H1 (cell line): ENCODE results near the gene LIN54. TPM values are rescaled to one million over a fixed set of nuclear protein-coding genes. Genes with fewer than 3 reads are reported as not detected.
A peak's percentile ranks its signal among the peaks of the same experiment; 100 is the strongest.

Source experiments
- CTCF ChIA-PET: fragments of 300-600 bp; sonication (Branson Sonifier 250); formaldehyde crosslinking; loops from one replicate; lab custom pipeline; 2021; ENCODE audit not compliant: partially characterized antibody; lab: Charles Lee
- POLR2A ChIA-PET: fragments of 300-600 bp; sonication (Branson Sonifier 250); formaldehyde crosslinking; loops from one replicate; lab custom pipeline; 2021; ENCODE audit warnings: inconsistent platforms; ENCODE audit not compliant: partially characterized antibody; lab: Charles Lee
- DNase-seq, 2 experiments: peaks; one replicate each; pipeline versions ENCODE4 v3.0.0 to v3.0.0-alpha.2; 2010 to 2022; ENCODE audit warnings: low spot score in 2 of 2, low read depth in 1 of 2, mixed read lengths in 1 of 2
- FAIRE-seq: peaks from 2 replicates; lab custom pipeline; 2011; peaks lifted over from hg19 to GRCh38; lab: Jason Lieb, UNC
- H2AFZ ChIP-seq: 2 replicates; pipeline ENCODE4 v1.8.1; 2012; ENCODE audit warnings: low read length, inconsistent platforms
- H2AK5ac ChIP-seq: 2 replicates; pipeline ENCODE4 v1.6.1; 2013; ENCODE audit warnings: low read depth, low read length
- H2BK120ac ChIP-seq: replicated peaks from 2 replicates; pipeline ENCODE3; 2013; ENCODE audit warnings: low read depth, low read length, inconsistent platforms
- H2BK12ac ChIP-seq: 2 replicates; pipeline ENCODE4 v1.6.1; 2013; ENCODE audit warnings: low read depth, low read length
- H2BK15ac ChIP-seq: 2 replicates; pipeline ENCODE4 v1.6.1; 2013; ENCODE audit warnings: low read length
- H2BK20ac ChIP-seq: 2 replicates; pipeline ENCODE4 v1.6.1; 2013; ENCODE audit warnings: low read length
- H2BK5ac ChIP-seq: 2 replicates; pipeline ENCODE4 v1.6.1; 2013; ENCODE audit warnings: low read depth, low read length
- H3K14ac ChIP-seq: 2 replicates; pipeline ENCODE4 v1.6.1; 2013; ENCODE audit warnings: inconsistent platforms; ENCODE audit not compliant: insufficient read length
- H3K18ac ChIP-seq: 2 replicates; pipeline ENCODE4 v1.6.1; 2013; ENCODE audit warnings: low read length; ENCODE audit errors: extremely low read depth
- H3K23ac ChIP-seq: 2 replicates; pipeline ENCODE4 v1.6.1; 2013; ENCODE audit warnings: inconsistent platforms; ENCODE audit not compliant: insufficient read length
- H3K23me2 ChIP-seq: 2 replicates; pipeline ENCODE4 v1.6.1; 2013; ENCODE audit warnings: low read depth, low read length
- H3K27ac ChIP-seq: 2 replicates; pipeline ENCODE4 v1.6.1; 2011; ENCODE audit warnings: low read depth, low read length, inconsistent platforms
- H3K27me3 ChIP-seq, 4 experiments: replicated peaks in 1 of 4; 1 replicate in 1 of 4; 2 replicates in 3 of 4; pipeline versions ENCODE4 v1.6.1 to v1.8.1; 2011 to 2013; ENCODE audit warnings: low read length in 3 of 4, mild to moderate bottlenecking in 3 of 4, inconsistent platforms in 2 of 4, mixed read lengths in 2 of 4, moderate library complexity in 1 of 4; ENCODE audit not compliant: control insufficient read depth in 3 of 4, insufficient read depth in 3 of 4; ENCODE audit errors: extremely low read depth in 1 of 4
- H3K36me3 ChIP-seq, 4 experiments: 2 replicates each; pipeline versions ENCODE4 v1.6.1 to v1.8.1; 2011 to 2013; ENCODE audit warnings: mild to moderate bottlenecking in 4 of 4, low read length in 3 of 4, moderate library complexity in 2 of 4, control low read depth in 1 of 4, inconsistent platforms in 1 of 4; ENCODE audit not compliant: insufficient read depth in 4 of 4, control insufficient read depth in 2 of 4
- H3K4ac ChIP-seq: replicated peaks from 2 replicates; pipeline ENCODE3; 2013; ENCODE audit warnings: low read length, low read depth, mixed read lengths, inconsistent platforms; ENCODE audit not compliant: insufficient read length
- H3K4me1 ChIP-seq, 4 experiments: replicated peaks in 1 of 4; 1 replicate in 1 of 4; 2 replicates in 3 of 4; pipeline versions ENCODE4 v1.6.1 to v1.8.1; 2011 to 2013; ENCODE audit warnings: low read length in 3 of 4, inconsistent platforms in 2 of 4, mixed read lengths in 1 of 4; ENCODE audit not compliant: insufficient read depth in 4 of 4, control insufficient read depth in 3 of 4
- H3K4me2 ChIP-seq, 2 experiments: 2 replicates each; pipeline versions ENCODE4 v1.6.1 to v1.8.1; 2011 to 2013; ENCODE audit warnings: low read depth in 2 of 2, low read length in 2 of 2, control low read depth in 1 of 2, inconsistent platforms in 1 of 2, mild to moderate bottlenecking in 1 of 2; ENCODE audit not compliant: insufficient read depth in 1 of 2
- H3K4me3 ChIP-seq, 4 experiments: fragments of 200-600, 300-600 bp in 1 of 4; sonication (generic), shearing (Covaris generic), sonication (Bioruptor Twin) in 1 of 4; 2 replicates each; pipeline versions ENCODE4 v1.5.1 to v1.8.1; 2011 to 2016; ENCODE audit warnings: low read length in 4 of 4, low read depth in 3 of 4, control low read depth in 2 of 4, inconsistent platforms in 2 of 4, mild to moderate bottlenecking in 2 of 4, mixed read lengths in 1 of 4, moderate library complexity in 1 of 4; ENCODE audit not compliant: insufficient read depth in 2 of 4; ENCODE audit errors: extremely low read depth in 1 of 4
- H3K56ac ChIP-seq: replicated peaks from 2 replicates; pipeline ENCODE3; 2013; ENCODE audit warnings: low read depth, mild to moderate bottlenecking, mixed read lengths, low read length, inconsistent platforms; ENCODE audit not compliant: insufficient read length
- H3K79me1 ChIP-seq: 2 replicates; pipeline ENCODE4 v1.6.1; 2013; ENCODE audit warnings: low read depth, low read length, control low read depth
- H3K79me2 ChIP-seq, 2 experiments: 2 replicates each; pipeline versions ENCODE4 v1.6.1 to v1.8.1; 2012 to 2013; ENCODE audit warnings: low read length in 2 of 2, mild to moderate bottlenecking in 2 of 2, inconsistent platforms in 1 of 2; ENCODE audit not compliant: insufficient read depth in 2 of 2, control insufficient read depth in 1 of 2
- H3K9ac ChIP-seq, 4 experiments: replicated peaks in 1 of 4; 1 replicate in 1 of 4; 2 replicates in 3 of 4; pipeline versions ENCODE4 v1.6.1 to v1.8.1; 2011 to 2013; ENCODE audit warnings: low read depth in 3 of 4, low read length in 3 of 4, control low read depth in 2 of 4, mild to moderate bottlenecking in 2 of 4, moderate library complexity in 2 of 4, inconsistent platforms in 1 of 4; ENCODE audit errors: extremely low read depth in 1 of 4
- H3K9me3 ChIP-seq, 2 experiments: 2 replicates each; pipeline versions ENCODE4 v1.6.1 to v1.8.1; 2012 to 2013; ENCODE audit warnings: mild to moderate bottlenecking in 2 of 2, moderate library complexity in 2 of 2, control low read depth in 1 of 2, inconsistent platforms in 1 of 2, low read depth in 1 of 2, low read length in 1 of 2, mixed read lengths in 1 of 2; ENCODE audit not compliant: insufficient read depth in 2 of 2
- H4K20me1 ChIP-seq, 2 experiments: replicated peaks in 1 of 2; 2 replicates each; pipeline versions ENCODE3 to v1.8.1; 2011 to 2013; ENCODE audit warnings: inconsistent platforms in 2 of 2, low read length in 2 of 2, mild to moderate bottlenecking in 1 of 2; ENCODE audit not compliant: insufficient read depth in 2 of 2, control insufficient read depth in 1 of 2
- H4K5ac ChIP-seq: 2 replicates; pipeline ENCODE4 v1.6.1; 2013; ENCODE audit warnings: low read length, low read depth, mixed read lengths, inconsistent platforms; ENCODE audit not compliant: insufficient read length
- H4K8ac ChIP-seq: 2 replicates; pipeline ENCODE4 v1.8.0; 2013; ENCODE audit warnings: mild to moderate bottlenecking, moderate library complexity, low read length, inconsistent platforms; ENCODE audit not compliant: insufficient read depth; ENCODE audit errors: extremely low read depth
- H4K91ac ChIP-seq: replicated peaks from 2 replicates; pipeline ENCODE3; 2013; ENCODE audit warnings: low read length, mixed read lengths, inconsistent platforms; ENCODE audit not compliant: insufficient read length
- CTCF ChIP-seq, 3 experiments: IDR thresholded peaks; 1 replicate in 2 of 3; 2 replicates in 1 of 3; pipeline versions ENCODE4 v1.5.1 to v1.6.1; 2011; ENCODE audit warnings: low read length in 3 of 3, mild to moderate bottlenecking in 3 of 3, inconsistent platforms in 2 of 3, low read depth in 1 of 3, moderate library complexity in 1 of 3; ENCODE audit not compliant: insufficient read depth in 1 of 3; ENCODE audit errors: control extremely low read depth in 1 of 3
- FOSL1 ChIP-seq: IDR thresholded peaks from 2 replicates; pipeline ENCODE4 v1.6.1; 2011; ENCODE audit warnings: mild to moderate bottlenecking, low read depth, low read length, moderate library complexity; ENCODE audit not compliant: insufficient read depth
- KDM5A ChIP-seq: fragments of 200-600 bp; IDR thresholded peaks from 2 replicates; pipeline ENCODE4 v1.7.1; 2012; ENCODE audit warnings: mild to moderate bottlenecking, low read length, inconsistent platforms, mixed read lengths
- RAD21 ChIP-seq, 2 experiments: IDR thresholded peaks in 1 of 2; conservative IDR thresholded peaks in 1 of 2; 2 replicates each; pipeline ENCODE4 v1.6.1; 2011; ENCODE audit warnings: low read depth in 2 of 2, low read length in 2 of 2, improper control_type of control experiment in 1 of 2, inconsistent platforms in 1 of 2, mild to moderate bottlenecking in 1 of 2, moderate library complexity in 1 of 2
- polyA plus RNA-seq, 7 experiments: library from polyadenylated mRNA; depleted of rRNA in 3 of 7; stranded (reverse) in 5 of 7; unstranded in 2 of 7; fragments of >200 nt in 5 of 7; fragments of 200-250 nt in 2 of 7; gene quantifications; 1 replicate in 5 of 7; 2 replicates in 1 of 7; 4 replicates in 1 of 7; pipeline versions ENCODE4 v1.2.1 to v1.2.3, GENCODE V29; 2011 to 2013; ENCODE audit warnings: missing spikeins in 2 of 7, mixed read lengths in 2 of 7
- total RNA-seq: library from RNA; stranded (reverse); fragmentation: NEBNext Ultra II Directional; extraction: Animal tissue kit (Norgen Biotek cat#: 25700); gene quantifications from 2 replicates; pipeline ENCODE4 v1.2.1, GENCODE V29; 2021

The LIN54 gene
- total and polyA plus RNA-seq, 2 of the 8 experiments (the other 6 are each of a cell fraction or from before 2014, with no cell fraction given), result 5.7 to 11.1 TPM

GRCh38 chr4:83054928-83055327, 44.3 kb upstream of the LIN54 start:
- Histone ChIP-seq H3K4me1 (no peaks in the 10 kb centered on the region), H3K4ac (no peak overlapping the region)
- CTCF ChIA-PET, result interaction anchor here (0.9 to 1.5 kb wide), 6 partner anchors 10 to 226 kb away, joined by 3 to 4 read pairs (median 4); no protein-coding TSS in a partner anchor

More at GRCh38 chr4:83054928-83055327, 44.3 kb upstream of the LIN54 start:
- no peak overlapping the region for H2AK5ac ChIP-seq
- H3K9me3 ChIP-seq, result no peaks in the 10 kb centered on the region
- no peaks in the 10 kb centered on the region for H3K79me2 ChIP-seq
- H4K5ac ChIP-seq, result no peak overlapping the region
- H3K27ac ChIP-seq, result no peak overlapping the region
- H3K56ac ChIP-seq, result no peak overlapping the region
- no peaks in the 10 kb centered on the region for H3K23me2 ChIP-seq
- H2BK120ac ChIP-seq, result no peak overlapping the region
- no peak overlapping the region for H2BK15ac ChIP-seq
- H4K8ac ChIP-seq, result no peak overlapping the region
- no peak overlapping the region for H2AFZ ChIP-seq
- H3K79me1 ChIP-seq, result no peaks in the 10 kb centered on the region
- no peak overlapping the region for H3K4me3 ChIP-seq
- peaks cover 0 to 6% (median 0%) of the 10 kb centered on the region in 4 experiments; a peak in 2 of 8 replicates for H3K36me3 ChIP-seq
- H3K4me2 ChIP-seq, result no peak overlapping the region
- no peaks in the 10 kb centered on the region for H4K20me1 ChIP-seq
- no peak overlapping the region for H2BK12ac ChIP-seq
- no peak for FAIRE-seq
- H3K14ac ChIP-seq, result no peak overlapping the region
- TF ChIP-seq FOSL1, result no peak
- TF ChIP-seq RAD21 (IDR thresholded peaks at IDR 0.05 in 1 of 2, conservative IDR thresholded peaks at IDR 0.05 in 1 of 2; ENCODE audit: low read depth in 2 of 2, low read length in 2 of 2), result peak; percentile 15 to 32
- no peak for TF ChIP-seq KDM5A
- peak in 1 of 3 experiments; percentile 3; a peak in 1 of 4 replicates for TF ChIP-seq CTCF (IDR thresholded peaks at IDR 0.05; ENCODE audit: control extremely low read depth in 1 of 3, insufficient read depth in 1 of 3, low read depth in 1 of 3, low read length in 3 of 3)
- TF ChIP-seq, all 59 proteins: peak for 2
- H3K27me3 ChIP-seq, result no peaks in the 10 kb centered on the region
- no peak overlapping the region for H3K23ac ChIP-seq
- no peak overlapping the region for H4K91ac ChIP-seq
- no peak overlapping the region for H3K18ac ChIP-seq
- H3K9ac ChIP-seq, result no peak overlapping the region
- DNase-seq, result no peak
- POLR2A ChIA-PET, result no interaction called here
- H2BK20ac ChIP-seq, result no peak overlapping the region
- no peak overlapping the region for H2BK5ac ChIP-seq
